MM.1S (cell line): ENCODE data around the gene HELB.

Experiments used
- DNase-seq: peaks from one replicate; pipeline ENCODE4 v3.0.0-alpha.2; 2015
- H2AFZ ChIP-seq: fragments of 300-600 bp; sonication (generic); 2 replicates; pipeline ENCODE4 v1.6.0; 2016; ENCODE audit warnings: antibody characterized with exemption, low read length
- H3F3A ChIP-seq: fragments of 300-600 bp; sonication (generic); 2 replicates; pipeline ENCODE4 v1.6.1; 2016; ENCODE audit warnings: mild to moderate bottlenecking, antibody characterized with exemption, low read length, moderate library complexity, mixed read lengths; ENCODE audit not compliant: insufficient read depth
- H3K27ac ChIP-seq: fragments of 300-600 bp; sonication (generic); 2 replicates; pipeline ENCODE4 v1.5.1; 2016; ENCODE audit warnings: mild to moderate bottlenecking, low read length
- H3K27me3 ChIP-seq: fragments of 300-600 bp; sonication (generic); replicated peaks from 2 replicates; pipeline ENCODE4 v1.6.0; 2016; ENCODE audit warnings: low read length; ENCODE audit not compliant: insufficient read depth
- H3K36me3 ChIP-seq: fragments of 300-600 bp; sonication (generic); replicated peaks from 2 replicates; pipeline ENCODE4 v1.6.1; 2016; ENCODE audit warnings: mild to moderate bottlenecking, low read length, mixed read lengths; ENCODE audit not compliant: insufficient read depth
- H3K4me1 ChIP-seq: fragments of 300-600 bp; sonication (generic); 2 replicates; pipeline ENCODE4 v1.6.1; 2016; ENCODE audit warnings: low read length, mixed read lengths
- H3K4me2 ChIP-seq: fragments of 300-600 bp; sonication (generic); 2 replicates; pipeline ENCODE4 v1.6.0; 2016; ENCODE audit warnings: low read depth, low read length
- H3K4me3 ChIP-seq: fragments of 300-600 bp; sonication (generic); 2 replicates; pipeline ENCODE4 v1.5.1; 2016; ENCODE audit warnings: low read length, mixed read lengths
- H3K79me2 ChIP-seq: fragments of 300-600 bp; sonication (generic); 2 replicates; pipeline ENCODE4 v1.6.1; 2016; ENCODE audit warnings: mixed run types, low read length, mixed read lengths
- H3K9ac ChIP-seq: fragments of 300-600 bp; sonication (generic); 2 replicates; pipeline ENCODE4 v1.6.1; 2016; ENCODE audit warnings: low read length, mixed read lengths
- H3K9me2 ChIP-seq: fragments of 300-600 bp; sonication (generic); replicated peaks from 2 replicates; pipeline ENCODE4 v1.6.1; 2016; ENCODE audit warnings: mild to moderate bottlenecking, low read length, mixed read lengths; ENCODE audit not compliant: insufficient read depth
- H3K9me3 ChIP-seq: fragments of 300-600 bp; sonication (generic); replicated peaks from 2 replicates; pipeline ENCODE4 v1.6.1; 2016; ENCODE audit warnings: mild to moderate bottlenecking, low read length, mixed read lengths; ENCODE audit not compliant: insufficient read depth
- H4K20me1 ChIP-seq: fragments of 300-600 bp; sonication (generic); 2 replicates; pipeline ENCODE4 v1.6.1; 2016; ENCODE audit warnings: mild to moderate bottlenecking, low read length, moderate library complexity, mixed read lengths; ENCODE audit not compliant: insufficient read depth
- EZH2 ChIP-seq: fragments of 300-600 bp; sonication (generic); optimal IDR thresholded peaks from 2 replicates; pipeline ENCODE3; 2017; ENCODE audit warnings: low read depth, mild to moderate bottlenecking, antibody characterized with exemption, low read length, mixed read lengths
- EZH2phosphoT487 ChIP-seq: fragments of 300-600 bp; sonication (generic); IDR thresholded peaks from 2 replicates; pipeline ENCODE4 v1.6.1; 2018; ENCODE audit warnings: antibody characterized with exemption, low read length
- TF ChIP-seq, protein P1 (sequence below): fragments of 300-600 bp; sonication (generic); IDR thresholded peaks from 2 replicates; pipeline ENCODE4 v1.5.1; 2016; ENCODE audit warnings: antibody characterized with exemption, low read length, mixed read lengths

Gene HELB

DNA sequence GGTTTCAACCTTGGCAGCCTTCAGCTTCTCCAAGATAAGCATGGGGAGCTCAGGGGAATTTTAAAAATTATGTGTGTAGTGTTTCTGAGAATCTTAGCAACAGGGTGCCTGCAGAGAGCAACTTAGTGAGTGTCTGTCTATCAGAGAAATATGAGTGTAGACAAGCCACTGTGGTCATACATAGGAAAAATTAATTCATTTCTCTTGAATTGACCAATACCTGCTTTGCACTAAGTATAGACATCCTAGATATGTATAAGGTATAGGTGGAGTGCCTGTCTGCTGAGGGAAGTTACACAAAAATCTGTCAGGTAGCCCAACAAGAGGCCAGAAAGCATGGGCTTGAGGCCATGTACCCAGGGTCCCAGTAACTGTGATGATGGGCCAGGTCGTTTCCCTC lies 20.7 kb downstream of the HELB start:
- Histone ChIP-seq H3F3A (no peaks in the 10 kb centered on the region), H2AFZ (no peak overlapping the region), H4K20me1 (no peaks in the 10 kb centered on the region), H3K27me3 (no peaks in the 10 kb centered on the region), H3K4me1 (no peaks in the 10 kb centered on the region), H3K4me2 (no peak overlapping the region), H3K79me2 (no peaks in the 10 kb centered on the region), H3K4me3 (no peak overlapping the region), H3K9me2 (no peaks in the 10 kb centered on the region), H3K9me3 (no peaks in the 10 kb centered on the region), H3K36me3 (no peaks in the 10 kb centered on the region), H3K27ac (no peak overlapping the region), H3K9ac (no peak overlapping the region)
- TF ChIP-seq, protein P1, sequence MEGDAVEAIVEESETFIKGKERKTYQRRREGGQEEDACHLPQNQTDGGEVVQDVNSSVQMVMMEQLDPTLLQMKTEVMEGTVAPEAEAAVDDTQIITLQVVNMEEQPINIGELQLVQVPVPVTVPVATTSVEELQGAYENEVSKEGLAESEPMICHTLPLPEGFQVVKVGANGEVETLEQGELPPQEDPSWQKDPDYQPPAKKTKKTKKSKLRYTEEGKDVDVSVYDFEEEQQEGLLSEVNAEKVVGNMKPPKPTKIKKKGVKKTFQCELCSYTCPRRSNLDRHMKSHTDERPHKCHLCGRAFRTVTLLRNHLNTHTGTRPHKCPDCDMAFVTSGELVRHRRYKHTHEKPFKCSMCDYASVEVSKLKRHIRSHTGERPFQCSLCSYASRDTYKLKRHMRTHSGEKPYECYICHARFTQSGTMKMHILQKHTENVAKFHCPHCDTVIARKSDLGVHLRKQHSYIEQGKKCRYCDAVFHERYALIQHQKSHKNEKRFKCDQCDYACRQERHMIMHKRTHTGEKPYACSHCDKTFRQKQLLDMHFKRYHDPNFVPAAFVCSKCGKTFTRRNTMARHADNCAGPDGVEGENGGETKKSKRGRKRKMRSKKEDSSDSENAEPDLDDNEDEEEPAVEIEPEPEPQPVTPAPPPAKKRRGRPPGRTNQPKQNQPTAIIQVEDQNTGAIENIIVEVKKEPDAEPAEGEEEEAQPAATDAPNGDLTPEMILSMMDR = no peak
- no peak for TF ChIP-seq EZH2phosphoT487
- no peak for TF ChIP-seq EZH2
- no peak for DNase-seq

DNA sequence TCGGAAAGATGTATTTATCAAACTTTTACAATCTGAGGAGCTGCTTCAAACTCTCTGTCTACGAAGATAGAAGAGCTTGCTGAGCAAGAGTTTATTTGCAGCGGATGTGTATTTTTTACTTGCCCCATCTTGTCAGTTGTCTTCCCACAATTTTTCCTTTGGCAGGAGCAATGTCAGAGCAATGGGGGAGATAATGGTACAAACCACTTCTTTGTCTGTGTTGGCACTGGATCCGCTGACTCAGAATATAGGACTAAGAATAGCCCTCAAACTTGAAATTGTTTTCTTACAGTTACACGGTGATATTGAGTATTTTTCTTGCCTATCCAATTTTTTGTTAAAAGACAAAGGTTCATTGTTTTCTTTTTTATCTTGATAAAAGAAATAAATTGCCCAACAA lies 27.6 kb downstream of the HELB start:
- H3K4me1 ChIP-seq = no peaks in the 10 kb centered on the region
- no peak overlapping the region for H3K9ac ChIP-seq
- H3K27ac ChIP-seq = no peak overlapping the region
- no peaks in the 10 kb centered on the region for H4K20me1 ChIP-seq
- H3K4me3 ChIP-seq = no peak overlapping the region
- H3K79me2 ChIP-seq = no peaks in the 10 kb centered on the region
- no peaks in the 10 kb centered on the region for H3F3A ChIP-seq
- H3K27me3 ChIP-seq = no peaks in the 10 kb centered on the region
- DNase-seq = no peak
- TF ChIP-seq EZH2phosphoT487 = no peak
- no peak for TF ChIP-seq EZH2
- TF ChIP-seq, protein P1 = no peak
- no peak overlapping the region for H3K4me2 ChIP-seq
- no peaks in the 10 kb centered on the region for H3K9me2 ChIP-seq
- no peaks in the 10 kb centered on the region for H3K9me3 ChIP-seq
- no peaks in the 10 kb centered on the region for H3K36me3 ChIP-seq
- H2AFZ ChIP-seq = no peak overlapping the region

DNA sequence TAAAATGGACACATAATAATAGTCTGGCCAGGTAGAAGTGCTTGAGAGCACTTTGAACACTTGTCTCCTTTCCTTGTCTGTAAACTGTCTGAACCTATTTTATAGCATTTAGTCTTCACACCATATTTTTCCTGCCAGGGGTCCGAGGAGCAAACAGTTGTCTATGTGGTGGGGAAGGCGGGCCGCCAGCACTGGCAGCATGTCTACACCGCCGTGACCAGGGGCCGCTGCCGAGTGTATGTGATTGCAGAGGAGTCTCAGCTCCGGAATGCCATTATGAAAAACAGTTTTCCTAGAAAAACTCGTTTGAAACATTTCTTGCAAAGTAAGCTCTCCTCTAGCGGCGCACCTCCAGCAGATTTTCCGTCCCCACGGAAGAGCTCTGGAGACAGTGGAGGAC lies 28.7 kb downstream of the HELB start:
- Histone ChIP-seq H3K9ac (no peak overlapping the region), H4K20me1 (no peaks in the 10 kb centered on the region), H3F3A (no peaks in the 10 kb centered on the region), H3K9me2 (no peaks in the 10 kb centered on the region), H3K27me3 (no peaks in the 10 kb centered on the region), H3K4me2 (no peak overlapping the region), H3K4me1 (no peaks in the 10 kb centered on the region), H3K36me3 (no peaks in the 10 kb centered on the region), H3K9me3 (no peaks in the 10 kb centered on the region), H3K4me3 (no peak overlapping the region), H2AFZ (no peak overlapping the region), H3K27ac (no peak overlapping the region), H3K79me2 (no peaks in the 10 kb centered on the region)
- TF ChIP-seq EZH2phosphoT487 = no peak
- TF ChIP-seq EZH2 = no peak
- TF ChIP-seq, protein P1 = no peak
- DNase-seq = no peak
